Stimulated activated CD8-positive, alpha-beta memory T cell treated with anti-CD3 and anti-CD28 coated beads, Interleukin-15, amount 100 ng/mL, for 1 hour (primary cell): ENCODE results near the gene EMILIN3.

Experiments used
- DNase-seq: peaks from one replicate; pipeline ENCODE4 v3.0.0-alpha.2; 2020; ENCODE audit warnings: low read depth

The EMILIN3 gene

GRCh38 chr20:41392295-41392694 is 25.7 kb upstream of the EMILIN3 start:
- DNase-seq: no peak

- DNase-seq: no peak
Observed at GRCh38 chr20:41391587-41392001, 25.0 kb upstream of the EMILIN3 start.

- DNase-seq: no peak
Observed at GRCh38 chr20:41390889-41391288, 24.3 kb upstream of the EMILIN3 start.

GRCh38 chr20:41387444-41387851 is 20.8 kb upstream of the EMILIN3 start:
- DNase-seq: no peak

- DNase-seq: no peak
Observed at GRCh38 chr20:41386502-41387427, 20.1 kb upstream of the EMILIN3 start.

- DNase-seq: no peak
Observed at GRCh38 chr20:41382791-41383305, 16.2 kb upstream of the EMILIN3 start.

GRCh38 chr20:41380551-41381193 is 14.1 kb upstream of the EMILIN3 start:
- DNase-seq: no peak

- no peak for DNase-seq
Observed at GRCh38 chr20:41379551-41379950, 12.9 kb upstream of the EMILIN3 start.

- no peak for DNase-seq
Observed at GRCh38 chr20:41377275-41377674, 10.7 kb upstream of the EMILIN3 start.

GRCh38 chr20:41376349-41376748 is 9.7 kb upstream of the EMILIN3 start:
- DNase-seq: no peak

GRCh38 chr20:41375846-41376245 is 9.2 kb upstream of the EMILIN3 start:
- no peak for DNase-seq

GRCh38 chr20:41373931-41374920 is 7.6 kb upstream of the EMILIN3 start:
- no peak for DNase-seq

GRCh38 chr20:41373251-41373783 is 6.7 kb upstream of the EMILIN3 start:
- DNase-seq: no peak

- no peak for DNase-seq
Observed at GRCh38 chr20:41371371-41371770, 4.8 kb upstream of the EMILIN3 start.

GRCh38 chr20:41370176-41370575 is 3.6 kb upstream of the EMILIN3 start:
- DNase-seq: no peak

- no peak for DNase-seq
Observed at GRCh38 chr20:41369673-41370072, 3.1 kb upstream of the EMILIN3 start.

GRCh38 chr20:41367956-41368355 is 1.3 kb upstream of the EMILIN3 start:
- DNase-seq: no peak

- DNase-seq: no peak
Observed at GRCh38 chr20:41367393-41367695, 726 bp upstream of the EMILIN3 start.

GRCh38 chr20:41365777-41366545 is 657 bp downstream of the EMILIN3 start:
- DNase-seq: no peak

GRCh38 chr20:41364967-41365765 is 1.5 kb downstream of the EMILIN3 start:
- no peak for DNase-seq
